Heart right ventricle (tissue), 16 donors: Measurements from ENCODE around the gene MLC1. TPM values are rescaled to one million over a fixed set of nuclear protein-coding genes. Genes with fewer than 3 reads are reported as not detected.
A peak's percentile ranks its signal among the peaks of the same experiment; 100 is the strongest.

Experiments
- ATAC-seq, 8 donors: fragments of 200-7000 bp; cut with Tn5 transposase; one replicate each; pipeline ENCODE4 v1.9.1; 2020; ENCODE audit warnings: mild to moderate bottlenecking in 8 of 8, moderate library complexity in 8 of 8, moderate number of reproducible peaks in 1 of 8
- DNase-seq, 2 donors: peaks; one replicate each; pipeline ENCODE4 v3.0.0-alpha.2; 2020
- H3K27ac ChIP-seq, 10 donors: fragments of 200-600 bp; sonication (generic) in 2 of 10; one replicate each; pipeline versions ENCODE4 v1.5.0 to v1.8.0; 2020 to 2022; ENCODE audit warnings: mild to moderate bottlenecking in 3 of 10
- H3K27me3 ChIP-seq, 7 donors: fragments of 200-600 bp; one replicate each; pipeline ENCODE4 v1.8.0; 2021 to 2022; ENCODE audit warnings: mild to moderate bottlenecking in 2 of 7
- H3K36me3 ChIP-seq, 9 donors: fragments of 200-600 bp; sonication (generic) in 1 of 9; one replicate each; pipeline versions ENCODE4 v1.5.0 to v1.8.0; 2020 to 2022; ENCODE audit warnings: mild to moderate bottlenecking in 2 of 9
- H3K4me1 ChIP-seq, 9 donors: fragments of 200-600 bp; sonication (generic) in 1 of 9; one replicate each; pipeline versions ENCODE4 v1.5.0 to v1.8.0; 2020 to 2022; ENCODE audit warnings: mild to moderate bottlenecking in 4 of 9
- H3K4me3 ChIP-seq, 10 donors: fragments of 200-600 bp; sonication (generic) in 2 of 10; one replicate each; pipeline versions ENCODE4 v1.5.0 to v1.8.0; 2020 to 2022; ENCODE audit warnings: mild to moderate bottlenecking in 7 of 10, moderate library complexity in 2 of 10
- H3K9me3 ChIP-seq, 11 donors: fragments of 200-600 bp in 10 of 11; sonication (generic) in 2 of 11; one replicate each; pipeline versions ENCODE4 v1.5.0 to v1.8.0; 2013 to 2022; ENCODE audit warnings: mild to moderate bottlenecking in 2 of 11, control low read depth in 1 of 11, moderate library complexity in 1 of 11
- CTCF ChIP-seq, 9 donors: fragments of 200-600 bp; sonication (generic) in 2 of 9; IDR thresholded peaks; one replicate each; pipeline versions ENCODE4 v1.5.0 to v1.8.0; 2021 to 2022; ENCODE audit warnings: antibody characterized with exemption in 9 of 9, mild to moderate bottlenecking in 5 of 9, moderate library complexity in 1 of 9
- WGBS, 2 donors: extraction: QIAGEN DNeasy Blood & Tissue Kit; methylation state at CpG; one replicate each; pipeline ENCODE4 v1.1.7; 2013; ENCODE audit warnings: inconsistent platforms in 1 of 2; 5-methylcytosine and 5-hydroxymethylcytosine counted together
- intact Hi-C, 10 donors: fragments of 100-400 bp; cut with DNase I; formaldehyde crosslinking; loops; one replicate each; pipeline versions ENCODE4 v1.11.1 to v1.14.2; 2022
- polyA plus RNA-seq, 2 donors: library from polyadenylated mRNA; stranded (reverse); fragments of 200-250 nt; gene quantifications; one replicate each; pipeline ENCODE4 v1.2.3, GENCODE V29; 2013
- total RNA-seq, 10 donors: library from RNA; stranded (reverse); fragmentation: NEBNext Ultra II Directional in 3 of 10; extraction: Animal tissue kit (Norgen Biotek cat#: 25700) in 3 of 10; gene quantifications; one replicate each; pipeline versions ENCODE4 v1.2.1 to v1.2.4, GENCODE V29; 2021 to 2023
- donor health status: Arrhythmogenic right ventricular cardiomyopathy.
- donor health status: ischemic (EF 13 %, LVEDD 7.1; RV severe dilation, severe dysfunction).
- donor health status: healthy with polysubstance abuse.
- donor health status: DM: no; HTN: yes; CAD: no.
- donor health status: DM: no; HTN: no; CAD: no.
- donor health status: ischemic (EF 25% LVEDD 6.9; RV normal size, moderate dysfunction).
- donor health status: ischemic (EF 25% LVEDD 5.7; RV mildly dilated, moderate dysfunction).
- donor health status: healthy.
- donor health status: DM: yes; HTN: yes; CAD: no.
- donor health status: Ischemic cardiomyopathy.
- donor health status: ischemic (EF 35%, LVEDD 5.7; RV mildly dilated, moderate dysfunction).
- donor health status: nonischemic (EF 11% LVEDD 7.7; RV severe dilation, severe dysfunction).
- donor health status: DM: yes; HTN: yes; CAD: no.
- donor health status: PGD.
- donor health status: ischemic (EF 29% LVEDD 5.4; RV normal size, mild dysfunction).
- donor health status: nonischemic (EF 23%, LVEDD 6.1; RV moderate dilation, normal function).

MLC1 gene
- total and polyA plus RNA-seq, 12 donors: 0.03 to 1.6 (median 0.22) TPM; not detected in 4

- Histone ChIP-seq H3K27me3 (peaks cover 0 to 72% (median 46%) of the 10 kb centered on the region in 7 donors), H3K27ac (no peak overlapping the region), H3K9me3 (no peaks in the 10 kb centered on the region), H3K36me3 (no peaks in the 10 kb centered on the region), H3K4me3 (no peak overlapping the region), H3K4me1 (peaks cover 0 to 16% (median 14%) of the 10 kb centered on the region in 9 donors)
- ATAC-seq (peak in 1 of 8 donors; percentile 34), DNase-seq (no peak)
- 90 to 93% methylated on average over 19 of the region's 19 CpGs for WGBS, 2 donors
- TF ChIP-seq CTCF (IDR thresholded peaks at IDR 0.05): no peak
- intact Hi-C loops: no loop called here
Measured at GRCh38 chr22:50062509-50063135, 22.6 kb downstream of the MLC1 start.

GRCh38 chr22:50061824-50062355 is 23.3 kb downstream of the MLC1 start:
- TF ChIP-seq CTCF (IDR thresholded peaks at IDR 0.05): no peak
- WGBS, 2 donors: 67 to 76% methylated on average over 16 to 17 of the region's 17 CpGs
- no peak for DNase-seq

GRCh38 chr22:50061141-50061823 is 23.9 kb downstream of the MLC1 start:
- intact Hi-C loops: no loop called here
- Histone ChIP-seq H3K9me3 (no peaks in the 10 kb centered on the region), H3K27me3 (peaks cover 0 to 71% (median 49%) of the 10 kb centered on the region in 7 donors), H3K4me3 (no peak overlapping the region), H3K4me1 (peaks cover 0 to 16% (median 14%) of the 10 kb centered on the region in 9 donors), H3K27ac (no peak overlapping the region), H3K36me3 (no peaks in the 10 kb centered on the region)
- 59 to 68% methylated on average over 27 of the region's 27 CpGs for WGBS, 2 donors
- DNase-seq (no peak), ATAC-seq (no peak)
- TF ChIP-seq CTCF (IDR thresholded peaks at IDR 0.05): no peak

More at GRCh38 chr22:50061824-50062355, 23.3 kb downstream of the MLC1 start:
- peaks cover 0 to 72% (median 46%) of the 10 kb centered on the region in 7 donors for H3K27me3 ChIP-seq
- no peaks in the 10 kb centered on the region for H3K36me3 ChIP-seq
- no peak overlapping the region for H3K27ac ChIP-seq
- peaks cover 0 to 16% (median 14%) of the 10 kb centered on the region in 9 donors for H3K4me1 ChIP-seq
- intact Hi-C loops: no loop called here
- no peak overlapping the region for H3K4me3 ChIP-seq
- H3K9me3 ChIP-seq: no peaks in the 10 kb centered on the region
- ATAC-seq: no peak

GRCh38 chr22:50060441-50061140 is 24.6 kb downstream of the MLC1 start:
- no peaks in the 10 kb centered on the region for H3K9me3 ChIP-seq
- 82 to 83% methylated on average over 28 of the region's 28 CpGs for WGBS, 2 donors
- DNase-seq: no peak
- intact Hi-C loops: no loop called here
- no peak for TF ChIP-seq CTCF (IDR thresholded peaks at IDR 0.05)
- H3K27me3 ChIP-seq: peaks cover 0 to 65% (median 49%) of the 10 kb centered on the region in 7 donors
- H3K4me1 ChIP-seq: peaks cover 0 to 16% (median 14%) of the 10 kb centered on the region in 9 donors
- H3K36me3 ChIP-seq: no peaks in the 10 kb centered on the region
- no peak overlapping the region for H3K4me3 ChIP-seq
- ATAC-seq: no peak
- no peak overlapping the region for H3K27ac ChIP-seq
